GM19043 (cell line): ENCODE measurements around the gene ARAP3.
"Not testable (repeated sequence)": the region's sequence is repeated elsewhere in the genome, so short reads cannot be mapped to it uniquely, and the experiment has no call there.

Experiments
- ATAC-seq: cut with Tn5 transposase; IDR thresholded peaks from one replicate; pipeline ENCODE4 v1.9.1; 2021; ENCODE audit warnings: low read depth; ENCODE audit not compliant: unreplicated experiment

ARAP3 gene

DNA sequence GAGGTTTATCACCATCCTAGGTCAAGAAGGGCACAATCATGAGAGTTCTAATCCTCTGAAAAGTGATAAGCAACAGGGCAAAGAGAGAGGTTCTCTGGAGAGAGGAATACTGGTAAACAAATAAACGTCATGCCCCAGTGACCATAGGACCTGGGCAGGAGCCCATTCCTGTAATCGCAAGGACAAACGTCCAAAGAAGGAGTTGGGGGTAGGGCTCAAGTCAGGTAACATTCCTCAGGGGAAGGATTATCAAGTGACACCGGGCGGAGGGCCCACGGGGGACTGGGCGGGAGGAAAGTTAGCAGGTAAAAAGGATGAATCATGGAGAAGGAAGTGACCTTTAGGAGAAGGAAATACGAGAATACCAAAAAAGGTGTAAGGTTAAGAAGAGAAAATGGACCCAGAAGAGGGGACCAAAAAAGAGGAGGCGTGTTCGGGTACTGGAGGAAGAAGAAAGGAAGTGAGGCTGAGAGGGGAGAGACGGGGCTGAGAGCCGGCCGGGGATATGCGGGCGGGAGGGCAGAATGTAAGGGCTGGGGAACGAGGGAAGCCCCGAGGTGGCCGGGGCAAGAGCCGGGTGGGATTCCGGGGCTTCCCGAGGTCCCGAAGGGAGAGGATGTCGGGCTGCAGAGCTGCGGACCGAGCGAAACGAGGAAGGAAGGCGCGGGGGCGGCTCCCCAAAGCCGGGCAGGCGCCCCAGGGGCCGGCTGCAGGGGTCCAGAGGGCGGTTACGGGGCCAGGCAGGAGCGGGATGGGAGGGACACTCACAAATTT lies 63.8 kb downstream of the ARAP3 start:
- peak; percentile 31 for ATAC-seq

DNA sequence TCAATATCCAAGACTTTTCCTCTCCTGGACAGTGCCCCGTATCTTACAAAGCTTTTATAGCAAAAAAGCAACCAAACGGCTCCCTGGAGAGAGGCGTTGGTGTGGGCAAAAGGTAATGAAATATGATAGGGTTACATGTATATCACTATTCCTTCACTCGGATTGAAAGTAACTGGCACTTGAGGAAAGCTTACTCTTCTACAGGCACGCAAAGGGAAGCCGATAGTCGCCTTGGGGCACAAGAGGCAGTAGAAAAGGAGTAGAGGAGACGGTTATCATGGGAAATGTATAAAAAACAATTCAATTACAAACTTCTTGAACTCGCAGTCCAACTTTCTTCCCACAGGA lies 64.4 kb downstream of the ARAP3 start:
- ATAC-seq: no peak

DNA sequence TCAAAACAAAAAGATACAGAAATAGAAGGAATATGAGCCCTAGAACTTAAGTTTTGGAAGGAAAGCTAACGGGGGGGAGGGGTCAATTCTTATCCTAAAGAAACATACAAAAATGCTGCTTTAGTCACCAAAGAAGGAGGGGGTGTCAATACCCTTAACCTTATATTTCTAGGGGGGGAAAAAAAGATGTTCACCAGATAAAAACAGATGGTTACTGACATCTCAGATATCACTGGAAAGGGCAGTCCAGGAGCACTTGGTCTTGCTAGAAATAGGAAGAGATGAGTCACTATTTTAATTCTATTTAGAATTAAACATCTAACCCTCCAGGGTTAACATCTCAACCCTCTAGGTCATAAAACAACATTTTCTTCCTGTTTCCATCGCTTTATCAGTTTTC lies 64.9 kb downstream of the ARAP3 start:
- no peak for ATAC-seq

DNA sequence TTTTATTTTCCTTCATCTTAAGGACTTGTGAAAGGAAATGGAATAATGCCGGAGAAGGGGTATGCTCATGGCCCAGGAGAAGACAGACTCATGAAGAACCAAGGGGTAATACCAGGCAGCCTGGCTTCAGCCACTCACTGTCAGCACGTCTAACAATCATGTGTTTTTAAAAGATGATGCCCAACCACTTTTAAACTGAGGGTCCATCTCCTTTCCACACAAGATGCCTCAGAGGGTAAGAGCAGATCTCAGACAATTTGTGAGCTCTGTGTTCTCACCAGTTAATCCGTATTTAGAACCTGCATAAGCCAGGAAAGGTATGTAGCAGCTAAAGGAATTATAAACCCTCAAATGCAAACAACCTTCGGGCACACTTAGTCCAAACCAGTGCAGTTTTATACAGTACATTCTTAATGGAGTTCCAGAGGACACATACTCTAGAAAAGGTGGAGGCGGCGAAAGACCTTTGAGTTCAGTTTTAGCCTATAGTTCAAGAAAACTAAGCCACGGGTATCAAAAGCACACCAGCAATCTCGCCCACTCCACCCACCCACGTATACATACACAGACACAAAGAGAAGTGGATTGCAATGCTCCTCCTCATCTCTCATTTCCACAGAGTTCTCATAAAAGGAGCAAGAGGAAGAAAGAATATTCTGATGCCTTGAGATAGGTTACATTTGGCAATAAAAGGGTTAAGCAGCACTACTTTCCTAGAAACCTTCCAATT lies 65.9 kb downstream of the ARAP3 start:
- no peak for ATAC-seq

DNA sequence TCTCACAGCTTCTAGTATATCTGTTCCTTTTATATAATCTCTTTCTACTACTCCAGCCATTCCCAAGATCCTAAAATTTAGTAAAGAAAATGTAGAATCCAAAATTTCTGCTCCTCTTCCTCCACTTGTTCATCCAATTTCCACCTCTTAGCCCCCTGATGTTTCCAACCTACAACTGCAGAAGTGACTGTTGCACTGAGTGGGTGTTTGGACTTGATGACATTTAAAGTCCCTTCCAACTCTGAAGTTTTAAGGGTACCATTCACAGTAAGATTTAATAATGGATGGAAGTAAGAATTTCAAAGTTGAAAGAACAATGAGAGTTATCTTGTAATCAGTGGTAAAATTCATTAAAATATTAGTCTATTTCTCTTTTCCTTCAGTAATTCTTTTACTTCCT lies 68.7 kb downstream of the ARAP3 start:
- ATAC-seq: no peak

DNA sequence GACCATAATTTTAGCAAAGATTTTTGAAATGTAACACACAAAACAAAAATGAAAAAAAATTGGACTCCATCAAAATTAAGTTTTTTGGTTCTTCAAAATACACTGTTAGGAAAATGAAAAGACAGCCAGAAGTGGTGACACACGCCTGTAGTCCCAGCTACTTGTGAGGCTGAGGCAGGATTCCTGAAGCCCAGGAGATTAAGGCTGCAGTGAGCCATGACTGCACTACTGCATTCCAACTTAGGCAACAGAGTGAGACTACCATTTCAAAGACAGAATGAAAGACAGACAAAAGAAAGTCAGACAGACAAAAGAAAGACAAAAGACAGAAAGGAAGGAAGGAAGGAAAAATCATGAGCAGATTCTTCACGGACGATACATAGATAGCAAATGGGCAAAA lies 70.7 kb downstream of the ARAP3 start:
- ATAC-seq: no peak

DNA sequence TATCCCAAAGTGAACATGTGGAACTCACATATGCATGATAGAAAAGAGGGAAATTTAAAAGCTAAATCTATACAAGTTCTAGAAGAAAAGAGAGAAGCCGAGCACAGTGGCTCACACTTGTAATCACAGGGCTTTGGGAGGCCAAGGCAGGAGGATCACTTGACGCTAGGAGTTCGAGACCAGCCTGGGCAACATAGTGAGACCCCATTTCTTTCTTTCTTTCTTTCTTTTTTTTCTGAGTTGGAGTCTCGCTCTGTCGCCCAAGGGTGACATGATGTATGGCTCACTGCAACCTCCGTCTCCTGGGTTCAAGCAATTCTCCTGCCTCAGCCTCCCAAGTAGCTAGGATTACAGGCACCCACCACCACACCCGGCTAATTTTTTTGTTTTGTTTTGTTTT lies 72.1 kb downstream of the ARAP3 start:
- ATAC-seq: not testable (repeated sequence)

DNA sequence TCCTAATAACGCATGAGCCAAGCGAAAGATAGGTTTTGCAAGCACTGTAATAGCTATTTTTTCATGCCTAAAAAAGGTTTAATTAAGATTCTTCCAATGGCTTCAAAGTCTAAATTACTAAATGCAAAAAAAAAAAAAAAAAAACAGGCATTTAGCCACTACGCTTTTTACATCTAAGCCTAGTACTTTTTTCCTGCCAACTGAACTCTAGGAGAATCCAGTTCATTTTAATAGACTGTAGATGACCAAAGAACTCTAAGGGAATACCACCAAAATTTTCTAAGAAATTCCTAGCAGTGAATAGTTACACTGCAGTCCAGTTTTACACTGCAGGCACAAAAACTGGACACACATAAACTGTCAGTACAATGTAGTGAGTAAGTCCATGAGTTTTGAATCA lies 73.0 kb downstream of the ARAP3 start:
- no peak for ATAC-seq

DNA sequence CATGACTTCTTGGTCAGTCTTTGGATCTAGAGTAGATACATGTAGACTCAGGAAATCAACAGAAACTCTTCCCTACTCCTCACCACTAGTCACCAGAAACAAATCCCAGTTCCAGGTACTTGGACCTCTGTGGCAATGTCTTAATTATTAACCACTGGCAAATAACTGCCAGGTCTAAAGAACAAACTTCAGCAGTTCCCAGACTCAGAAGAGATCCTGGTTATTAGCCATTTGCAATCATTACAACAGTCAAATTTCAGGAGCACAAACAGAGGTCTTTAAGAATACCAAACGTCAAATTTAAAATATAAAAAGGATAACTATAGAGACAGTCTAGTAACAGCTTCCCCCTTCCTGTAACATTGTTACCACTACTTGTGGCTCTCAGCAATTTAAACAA lies 73.5 kb downstream of the ARAP3 start:
- no peak for ATAC-seq

DNA sequence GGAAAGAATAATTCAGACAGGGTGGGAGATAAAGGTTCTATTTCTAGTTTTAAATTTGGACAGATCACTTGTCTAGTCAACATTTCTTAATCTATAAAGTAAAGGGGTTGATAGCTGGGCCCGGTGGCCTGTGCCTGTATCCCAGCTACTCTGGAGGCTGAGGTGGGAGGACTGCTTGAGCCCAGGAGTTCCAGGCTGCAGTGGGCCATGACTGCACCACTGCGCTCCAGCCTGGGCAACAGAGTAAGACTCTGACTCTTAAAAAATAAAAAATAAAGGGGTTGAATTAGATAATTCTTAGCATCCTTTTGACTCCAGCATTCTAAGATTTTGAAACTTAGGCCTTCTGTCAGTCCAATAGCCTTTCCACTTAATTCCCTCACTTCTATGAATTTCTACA lies 74.0 kb downstream of the ARAP3 start:
- no peak for ATAC-seq

DNA sequence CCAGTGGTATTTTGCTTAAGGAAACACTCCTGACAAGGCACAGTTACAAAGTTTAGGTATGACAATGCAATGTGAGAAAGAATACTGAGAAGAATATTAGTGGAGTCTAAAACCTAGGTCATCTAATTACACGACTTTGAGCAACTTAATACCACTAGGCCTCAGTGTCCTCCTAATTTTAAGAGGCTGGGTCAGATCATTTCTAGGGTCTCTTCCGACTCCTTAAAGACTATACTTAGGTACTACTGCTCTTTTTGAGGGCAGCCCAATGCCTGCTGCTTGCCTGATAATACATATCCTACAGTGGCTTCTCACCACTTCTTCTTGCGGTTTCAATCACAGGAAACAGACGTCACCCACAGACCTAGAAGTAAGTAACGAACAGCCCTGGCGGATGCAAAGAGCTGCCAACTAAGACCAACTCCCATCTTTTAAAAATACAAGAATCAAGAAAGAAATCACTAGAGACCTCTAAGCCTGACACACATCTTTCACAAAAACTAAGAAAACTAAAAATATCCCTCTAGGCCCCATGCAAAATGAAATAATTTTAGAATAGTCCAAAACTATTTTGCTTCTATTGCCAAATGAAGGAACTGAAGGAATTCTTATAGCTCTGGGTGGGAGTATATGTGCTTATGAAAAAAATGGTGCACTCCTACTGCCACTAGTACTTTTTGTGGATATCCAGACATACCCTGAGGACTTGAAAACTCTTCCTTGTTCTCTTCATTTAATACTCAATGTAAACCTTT lies 76.3 kb downstream of the ARAP3 start:
- peak; percentile 96 for ATAC-seq

DNA sequence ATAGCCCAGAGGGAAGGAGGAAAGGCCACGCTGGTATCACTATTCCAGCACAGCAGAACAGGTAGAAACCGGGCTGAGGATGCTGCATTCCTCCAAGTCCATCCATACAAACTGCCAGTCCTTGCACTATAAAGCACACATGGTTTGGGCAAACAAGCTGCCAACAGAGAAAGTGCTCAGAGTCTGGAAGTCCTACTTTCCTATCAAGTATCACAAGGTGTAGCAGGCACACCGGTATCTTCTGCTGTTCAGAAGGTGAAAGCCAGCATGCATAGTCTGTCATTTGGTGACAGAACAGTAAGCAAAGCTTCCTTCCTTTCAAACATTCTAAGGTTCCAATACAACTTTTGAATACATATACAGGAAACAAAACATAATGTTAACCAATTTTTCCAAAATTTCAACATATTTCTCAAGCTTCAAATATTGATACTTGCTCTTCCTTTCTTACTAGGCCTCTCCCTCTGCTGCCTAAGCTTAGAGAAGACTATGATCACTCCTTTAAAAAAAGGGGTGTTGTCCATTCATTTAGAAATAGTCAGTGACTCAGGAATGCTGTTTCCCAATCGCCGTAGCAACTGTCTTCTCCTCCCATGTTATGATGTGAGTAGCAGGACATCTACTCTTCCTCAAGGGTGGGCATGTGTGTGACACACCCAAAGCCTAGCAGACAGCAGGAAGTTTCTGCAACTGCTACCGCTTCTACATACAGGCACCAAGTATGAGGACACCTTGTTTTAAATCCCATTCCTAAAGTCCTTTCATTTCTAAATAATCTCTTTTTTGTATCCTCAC lies 77.9 kb downstream of the ARAP3 start:
- no peak for ATAC-seq
